Activated CD4-positive, alpha-beta T cell treated with anti-CD3 and anti-CD28 coated beads for 1 hour (primary cell): ENCODE measurements around the gene C6orf136.

ENCODE experiments used
- DNase-seq: peaks from one replicate; pipeline ENCODE4 v3.0.0-alpha.2; 2020

C6orf136 gene

DNA sequence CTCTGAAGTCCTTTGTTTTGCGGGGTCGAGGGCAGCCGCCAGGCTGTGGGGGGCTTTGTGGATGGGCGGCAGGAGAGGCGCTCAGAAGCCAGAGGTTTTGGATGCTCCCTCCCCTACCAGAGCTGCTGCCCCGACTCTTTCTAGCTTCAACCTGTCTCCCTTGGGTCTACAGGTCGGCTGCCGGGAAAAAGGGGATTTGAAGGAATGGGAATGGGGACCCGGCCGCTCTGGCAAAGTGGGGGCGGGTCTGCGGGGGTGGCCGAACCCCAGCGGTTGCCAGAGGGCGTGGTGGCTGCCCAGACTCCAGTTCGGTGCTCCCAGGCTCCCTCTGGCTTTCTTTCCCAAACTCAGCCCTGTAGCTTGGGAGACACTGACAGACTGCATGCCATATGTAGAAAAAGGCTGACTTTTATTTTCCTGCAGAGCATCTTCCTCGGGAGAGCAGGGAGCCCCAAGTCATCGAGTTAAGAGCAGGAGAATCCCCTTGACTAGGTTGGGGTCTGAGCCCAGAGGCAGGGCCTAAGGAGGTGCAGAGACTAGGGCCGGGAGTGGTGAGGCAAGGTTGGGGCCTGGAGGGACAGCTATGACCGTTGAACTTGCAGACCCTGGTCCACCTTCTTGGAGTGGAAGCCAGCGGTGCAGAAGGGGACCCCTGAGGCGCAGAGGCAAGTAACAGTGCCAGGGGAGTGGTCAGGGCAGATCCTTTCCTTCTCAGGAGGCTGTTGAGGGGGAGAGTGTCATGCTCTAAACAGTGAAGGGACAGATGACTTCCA is 40.9 kb downstream of the C6orf136 start:
- DNase-seq, result no peak

DNA sequence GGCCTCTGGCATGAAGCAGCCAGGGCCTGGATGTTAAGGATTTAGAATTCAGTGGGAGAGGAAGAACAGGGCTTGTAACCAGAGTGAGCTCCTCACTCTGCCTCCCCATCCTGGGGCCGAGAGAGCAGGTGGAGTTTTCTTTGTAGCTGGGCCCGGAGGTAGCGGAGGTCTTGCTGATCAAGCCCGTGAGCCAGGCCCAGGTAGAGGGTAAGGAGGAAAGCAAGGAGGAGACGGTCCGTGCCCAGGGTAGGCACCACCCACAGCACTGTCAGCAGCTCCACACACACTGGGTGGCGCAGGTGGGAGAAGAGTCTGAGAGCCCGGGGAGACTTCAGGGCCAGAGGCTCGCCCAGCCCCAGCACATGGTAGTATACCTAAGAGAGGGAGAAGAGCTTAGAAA is 41.6 kb downstream of the C6orf136 start:
- no peak for DNase-seq

DNA sequence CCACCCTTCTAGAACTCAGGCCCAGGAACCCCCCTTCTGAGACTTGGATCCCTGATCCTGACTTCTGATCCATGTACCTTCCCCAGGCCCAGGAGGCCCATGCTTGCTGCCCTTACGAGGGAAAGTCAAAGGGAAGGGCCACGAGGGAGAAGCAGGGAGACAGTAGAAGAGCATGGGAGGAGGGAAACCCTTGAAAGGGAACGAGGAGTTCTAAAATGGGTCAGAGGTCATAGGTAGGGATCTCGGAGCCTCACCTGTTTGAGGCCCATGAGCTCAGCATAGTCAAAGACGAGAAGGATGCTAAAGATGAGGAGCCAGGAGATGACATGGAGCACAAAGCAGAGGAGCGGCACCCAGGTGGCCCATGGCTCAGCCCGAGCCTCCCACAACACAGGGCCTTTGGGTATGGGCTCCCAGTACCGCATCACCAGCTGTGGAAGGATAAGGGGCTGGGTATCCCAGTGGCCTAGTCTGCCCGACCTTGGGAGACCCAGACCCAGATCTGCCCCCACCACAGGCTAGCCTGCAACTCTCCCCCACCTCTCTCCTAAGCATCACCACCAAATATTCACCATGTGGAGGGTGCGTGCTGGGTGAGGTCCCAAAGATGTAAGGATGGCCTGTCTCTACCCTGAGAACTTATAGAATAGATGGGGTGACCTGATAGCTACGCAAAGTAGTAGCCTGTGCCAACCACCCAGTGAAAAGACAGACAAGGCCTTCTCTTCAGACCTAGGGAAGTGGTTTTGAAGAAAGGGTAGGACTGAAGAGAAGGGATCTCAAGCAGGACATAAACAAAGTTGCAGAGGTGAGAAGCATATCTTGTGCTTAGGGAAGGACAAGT is 42.3 kb downstream of the C6orf136 start:
- no peak for DNase-seq

DNA sequence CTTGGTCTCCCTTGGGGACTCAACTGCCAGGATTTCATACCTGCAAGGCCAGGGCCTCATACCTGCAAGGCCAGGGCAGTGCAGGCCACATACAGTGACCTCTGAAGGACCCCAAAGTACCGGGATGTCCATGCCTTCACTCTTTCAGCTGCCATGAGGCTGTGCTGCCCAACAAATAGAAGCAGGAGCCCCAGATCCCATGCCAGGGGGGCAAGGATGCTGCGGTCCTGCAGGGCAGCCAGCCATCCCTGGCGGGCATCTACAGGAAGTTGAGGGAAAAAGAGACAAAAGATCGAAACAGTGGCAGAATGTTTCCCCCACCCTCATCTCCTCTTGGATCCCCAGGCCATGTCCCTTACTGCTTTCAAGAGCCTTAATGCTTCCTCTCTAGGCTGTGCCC is 43.1 kb downstream of the C6orf136 start:
- no peak for DNase-seq

DNA sequence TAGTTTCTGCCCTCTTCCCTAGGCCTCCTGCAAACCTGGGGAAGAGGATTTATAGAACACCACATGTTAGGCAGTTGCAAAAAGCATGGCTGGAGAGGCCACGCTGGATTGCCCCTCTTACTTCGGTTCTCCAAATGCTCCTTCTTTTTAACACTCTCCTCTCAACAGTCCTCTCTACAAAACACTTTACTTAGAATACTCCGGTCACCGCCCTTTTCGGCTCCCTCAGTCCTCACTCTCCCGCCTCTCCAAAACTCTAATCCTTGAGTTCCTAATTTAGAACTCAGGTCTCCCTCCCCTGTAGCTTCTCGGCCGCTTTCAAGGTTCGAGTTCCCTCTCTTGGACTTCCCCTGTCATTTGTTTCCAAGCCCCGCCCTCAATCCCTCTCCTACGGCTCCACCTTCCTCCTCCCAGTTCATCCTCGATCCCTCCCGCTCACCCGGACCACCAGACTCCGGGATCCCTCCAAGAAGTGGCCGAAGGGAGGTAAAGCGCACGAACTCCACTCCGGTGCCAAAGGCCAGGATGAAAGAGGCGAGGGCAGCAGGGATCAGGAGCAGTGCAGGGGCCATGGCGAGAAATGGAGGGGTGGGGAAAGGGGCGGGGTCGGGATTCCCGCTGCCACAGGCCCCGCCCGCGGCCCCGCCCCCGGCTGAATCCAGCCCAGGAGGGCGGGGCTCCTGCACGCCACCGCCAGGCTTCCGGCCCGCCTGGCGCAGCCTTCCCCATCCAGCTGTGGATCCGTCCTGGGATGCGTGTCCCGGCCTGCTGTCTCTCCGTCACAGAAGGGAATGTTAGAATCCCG is 43.7 kb downstream of the C6orf136 start, which contains the start of gene NRM:
Gene NRM, minus strand, starts transcription at position 582 of the 805 bp plus-strand sequence. Its CDS starts 10 bp downstream, at position 572.
- peak; percentile 48 for DNase-seq

DNA sequence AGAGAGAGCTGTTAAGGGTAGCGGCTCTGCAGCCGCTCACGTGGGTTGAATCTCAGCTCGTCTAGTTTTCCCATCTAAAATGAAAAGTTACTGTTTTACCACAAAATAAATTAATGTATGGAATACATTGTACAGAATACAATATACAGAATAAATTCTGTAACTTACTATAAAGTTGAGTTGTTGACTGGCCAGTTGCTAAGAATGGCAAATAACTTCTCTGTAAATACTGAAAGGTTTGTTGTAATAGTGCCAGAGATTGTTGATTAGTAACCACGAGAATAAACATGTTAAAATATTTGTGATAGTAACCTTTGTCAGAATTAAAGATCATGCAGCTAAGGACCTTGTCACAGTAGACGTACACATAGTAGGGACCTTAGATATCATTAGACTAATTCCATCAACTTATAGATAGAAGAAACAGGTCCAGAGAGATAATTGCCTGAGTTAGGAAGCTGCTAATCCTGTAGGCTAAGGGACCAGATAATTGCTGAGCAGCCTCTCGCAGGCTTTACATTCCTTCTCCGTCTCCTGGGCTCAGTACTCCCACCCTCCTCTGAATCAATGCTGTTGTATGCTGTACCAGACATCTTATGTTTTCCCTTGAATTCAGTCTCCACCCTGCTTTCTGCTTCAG is 44.4 kb downstream of the C6orf136 start:
- no peak for DNase-seq

DNA sequence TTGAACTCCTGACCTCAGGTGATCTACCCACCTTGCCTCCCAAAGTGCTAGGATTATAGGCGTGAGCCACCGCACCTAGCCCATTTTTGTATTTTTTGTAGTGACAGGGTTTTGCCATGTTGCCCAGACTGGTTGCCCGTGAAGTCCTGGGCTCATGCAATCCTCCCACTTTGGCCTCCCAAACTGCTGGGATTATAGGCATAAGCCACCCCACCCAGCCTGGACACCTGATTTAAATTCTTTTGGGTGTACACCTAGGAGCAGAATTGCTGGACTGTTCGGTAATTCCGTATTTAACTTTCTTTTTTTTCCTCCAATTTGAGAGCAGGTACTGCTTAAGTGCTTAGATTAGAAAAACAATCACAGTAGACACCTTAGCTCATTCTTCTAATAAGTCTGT is 49.5 kb downstream of the C6orf136 start:
- no peak for DNase-seq

DNA sequence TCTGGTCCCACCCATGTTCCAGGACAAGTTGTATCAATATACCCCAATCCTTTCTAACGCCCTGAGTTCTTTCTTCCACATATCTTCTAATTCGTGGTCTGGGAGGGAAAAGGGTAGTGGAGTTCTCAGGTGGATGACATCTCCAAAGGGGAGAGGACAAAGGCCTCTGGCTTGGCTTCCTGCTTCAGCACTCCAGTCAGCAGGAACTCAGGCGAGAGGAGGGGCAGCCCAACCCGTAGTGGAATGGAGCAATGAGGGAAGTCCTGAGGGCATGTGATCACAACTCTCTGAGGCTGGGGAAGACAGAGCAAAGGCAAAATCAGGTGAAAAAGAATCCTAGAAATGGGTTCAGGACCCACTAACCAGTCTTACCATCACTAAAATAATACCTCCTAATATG is 53.4 kb downstream of the C6orf136 start:
- no peak for DNase-seq
